SK-N-SH treated with all-trans-retinoic acid at 6 μM for 48 hours (cell line): Measurements from ENCODE around the gene CPNE5.

ENCODE experiments used
- ATAC-seq: fragments of 200-7000 bp; cut with Tn5 transposase; 3 replicates; pipeline ENCODE4 v1.9.1; 2020; ENCODE audit warnings: mild to moderate bottlenecking, moderate library complexity
- ARNTL ChIP-seq: fragments of 450-650 bp; formaldehyde crosslinking; IDR thresholded peaks from 2 replicates; pipeline ENCODE4 v1.5.0; 2020; ENCODE audit warnings: low read depth, mild to moderate bottlenecking, moderate library complexity, borderline replicate concordance
- CSDC2 ChIP-seq: fragments of 250-450 bp; sonication (Bioruptor Pico); IDR thresholded peaks from 2 replicates; pipeline ENCODE4 v1.5.0; 2020; ENCODE audit warnings: mild to moderate bottlenecking, moderate library complexity
- ESRRG ChIP-seq: fragments of 250-450 bp; sonication (Bioruptor Pico); IDR thresholded peaks from 2 replicates; pipeline ENCODE4 v1.6.1; 2021; ENCODE audit warnings: mild to moderate bottlenecking
- GLIS3 ChIP-seq: fragments of 250-450 bp; sonication (Bioruptor Pico); IDR thresholded peaks from 2 replicates; pipeline ENCODE4 v1.5.0; 2020; ENCODE audit warnings: mild to moderate bottlenecking, moderate library complexity
- OSR1 ChIP-seq: fragments of 250-450 bp; sonication (Bioruptor Pico); IDR thresholded peaks from 2 replicates; pipeline ENCODE4 v1.8.0; 2022; ENCODE audit warnings: moderate library complexity, mild to moderate bottlenecking, inconsistent platforms
- PPARA ChIP-seq: fragments of 250-450 bp; sonication (Bioruptor Pico); IDR thresholded peaks from 2 replicates; pipeline ENCODE4 v1.5.0; 2020; ENCODE audit warnings: mild to moderate bottlenecking, borderline replicate concordance
- RARB ChIP-seq: fragments of 250-450 bp; sonication (Bioruptor Pico); IDR thresholded peaks from 2 replicates; pipeline ENCODE4 v1.8.0; 2021; ENCODE audit warnings: mild to moderate bottlenecking, moderate library complexity
- TCF4 ChIP-seq: fragments of 250-450 bp; sonication (Bioruptor Pico); IDR thresholded peaks from 2 replicates; pipeline ENCODE4 v1.8.0; 2021; ENCODE audit warnings: mild to moderate bottlenecking, moderate library complexity, borderline replicate concordance
- TOX ChIP-seq: fragments of 250-450 bp; sonication (Bioruptor Pico); IDR thresholded peaks from 2 replicates; pipeline ENCODE4 v1.8.0; 2021; ENCODE audit warnings: mild to moderate bottlenecking, moderate library complexity, borderline replicate concordance
- TSHZ2 ChIP-seq: fragments of 250-450 bp; sonication (Bioruptor Pico); IDR thresholded peaks from 2 replicates; pipeline ENCODE4 v1.5.0; 2020; ENCODE audit warnings: mild to moderate bottlenecking, moderate library complexity
- ZC3H10 ChIP-seq: fragments of 250-450 bp; sonication (Bioruptor Pico); IDR thresholded peaks from 2 replicates; pipeline ENCODE4 v1.5.1; 2021; ENCODE audit warnings: mild to moderate bottlenecking, moderate library complexity
- ZFP3 ChIP-seq: fragments of 250-450 bp; sonication (Bioruptor Pico); IDR thresholded peaks from 2 replicates; pipeline ENCODE4 v1.5.0; 2020; ENCODE audit warnings: mild to moderate bottlenecking, moderate library complexity
- ZFP30 ChIP-seq: fragments of 450-650 bp; formaldehyde crosslinking; IDR thresholded peaks from 2 replicates; pipeline ENCODE4 v1.5.0; 2022; ENCODE audit warnings: mild to moderate bottlenecking, moderate library complexity
- ZNF565 ChIP-seq: fragments of 450-650 bp; formaldehyde crosslinking; conservative IDR thresholded peaks from 2 replicates; pipeline ENCODE4 v1.5.0; 2020; ENCODE audit warnings: low read depth, mild to moderate bottlenecking, moderate library complexity
- ZNF70 ChIP-seq: fragments of 450-650 bp; formaldehyde crosslinking; IDR thresholded peaks from 2 replicates; pipeline ENCODE4 v1.5.0; 2020; ENCODE audit warnings: mild to moderate bottlenecking, moderate library complexity
- ZNF8 ChIP-seq: fragments of 450-650 bp; formaldehyde crosslinking; IDR thresholded peaks from 2 replicates; pipeline ENCODE4 v1.5.0; 2020; ENCODE audit warnings: mild to moderate bottlenecking, moderate library complexity
- TF ChIP-seq, protein P1 (sequence below): fragments of 250-450 bp; sonication (Bioruptor Pico); IDR thresholded peaks from 2 replicates; pipeline ENCODE4 v1.8.0; 2021; ENCODE audit warnings: low read depth, mild to moderate bottlenecking, moderate library complexity, borderline replicate concordance
- TF ChIP-seq, protein P2 (sequence below): fragments of 250-450 bp; sonication (Bioruptor Pico); IDR thresholded peaks from 2 replicates; pipeline ENCODE4 v1.5.1; 2021; ENCODE audit warnings: mild to moderate bottlenecking, moderate library complexity

CPNE5 gene

DNA sequence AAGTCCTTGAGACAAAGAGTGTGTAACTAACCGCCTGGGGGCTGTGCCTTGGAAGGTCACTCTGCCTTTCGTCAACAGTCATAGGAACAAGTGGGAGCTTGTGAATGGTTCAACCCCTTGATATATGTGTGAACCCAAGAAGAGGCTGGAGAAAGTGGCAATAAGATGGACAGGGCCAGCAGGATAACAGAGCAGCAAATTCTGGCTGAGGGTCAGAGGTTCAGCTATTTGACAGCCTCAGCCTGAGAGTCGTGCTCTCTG is 54.9 kb downstream of the CPNE5 start:
- no peak for ATAC-seq
- TF ChIP-seq GLIS3 (no peak), TOX (CRISPR knock-in tag) (no peak), ZNF565 (CRISPR knock-in tag) (no peak)

- no peak for ATAC-seq
These were observed 55.5 kb downstream of the CPNE5 start for GRCh38 chr6:36783603-36784375.

GRCh38 chr6:36781669-36782068 is 57.6 kb downstream of the CPNE5 start:
- TF ChIP-seq TSHZ2 (CRISPR knock-in tag) (no peak), ZNF8 (no peak)
- ATAC-seq, result no peak

More at GRCh38 chr6:36783603-36784375, 55.5 kb downstream of the CPNE5 start:
- TF ChIP-seq, protein P1, sequence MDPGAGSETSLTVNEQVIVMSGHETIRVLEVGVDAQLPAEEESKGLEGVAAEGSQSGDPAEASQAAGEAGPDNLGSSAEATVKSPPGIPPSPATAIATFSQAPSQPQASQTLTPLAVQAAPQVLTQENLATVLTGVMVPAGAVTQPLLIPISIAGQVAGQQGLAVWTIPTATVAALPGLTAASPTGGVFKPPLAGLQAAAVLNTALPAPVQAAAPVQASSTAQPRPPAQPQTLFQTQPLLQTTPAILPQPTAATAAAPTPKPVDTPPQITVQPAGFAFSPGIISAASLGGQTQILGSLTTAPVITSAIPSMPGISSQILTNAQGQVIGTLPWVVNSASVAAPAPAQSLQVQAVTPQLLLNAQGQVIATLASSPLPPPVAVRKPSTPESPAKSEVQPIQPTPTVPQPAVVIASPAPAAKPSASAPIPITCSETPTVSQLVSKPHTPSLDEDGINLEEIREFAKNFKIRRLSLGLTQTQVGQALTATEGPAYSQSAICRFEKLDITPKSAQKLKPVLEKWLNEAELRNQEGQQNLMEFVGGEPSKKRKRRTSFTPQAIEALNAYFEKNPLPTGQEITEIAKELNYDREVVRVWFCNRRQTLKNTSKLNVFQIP (CRISPR knock-in tag), result no peak
- TF ChIP-seq OSR1 (CRISPR knock-in tag) (no peak), GLIS3 (no peak), ZFP30 (no peak), ZC3H10 (CRISPR knock-in tag) (no peak), CSDC2 (CRISPR knock-in tag) (no peak), ZFP3 (no peak), ZNF8 (no peak), ESRRG (CRISPR knock-in tag) (no peak), PPARA (CRISPR knock-in tag) (no peak), TSHZ2 (CRISPR knock-in tag) (no peak), ARNTL (CRISPR knock-in tag) (no peak), RARB (no peak), ZNF70 (no peak), TCF4 (CRISPR knock-in tag) (no peak)

DNA sequence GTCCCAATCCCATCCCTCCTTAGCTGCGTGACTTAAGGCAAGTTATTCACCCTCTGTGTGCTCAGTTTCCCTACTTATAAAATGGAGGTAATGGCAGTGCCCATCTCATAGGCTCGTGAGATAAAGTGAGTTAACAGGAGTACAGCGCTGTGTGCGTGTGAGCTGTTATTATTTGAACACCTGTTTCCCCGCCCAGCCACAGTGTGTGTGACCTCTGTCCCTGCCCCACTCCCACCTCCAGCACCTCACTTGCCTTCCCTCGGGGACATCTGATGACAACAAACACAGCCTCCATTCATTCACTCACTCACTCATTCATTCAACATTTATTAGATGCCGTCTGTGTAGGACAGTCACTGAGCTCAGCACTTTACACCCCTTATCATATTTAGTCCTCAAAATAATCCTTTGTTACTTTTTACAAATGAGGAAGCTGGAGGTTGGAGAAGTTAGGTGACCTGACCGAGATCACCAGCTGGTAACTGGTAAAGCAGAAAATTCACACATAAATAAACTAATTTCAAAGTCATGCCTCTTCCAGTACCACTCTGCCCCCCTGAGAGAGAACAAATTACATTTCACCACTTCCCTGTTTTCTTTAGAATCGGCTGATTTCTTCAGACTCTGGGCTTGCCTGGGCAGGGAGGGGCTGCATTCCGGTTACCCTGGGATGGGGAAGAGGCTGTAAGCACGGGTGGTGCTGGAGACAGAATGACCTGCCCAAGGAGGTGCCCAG is 58.6 kb downstream of the CPNE5 start:
- TF ChIP-seq ZFP3 (no peak), GLIS3 (no peak), TCF4 (CRISPR knock-in tag) (no peak), OSR1 (CRISPR knock-in tag) (no peak), ZNF8 (no peak), ZC3H10 (CRISPR knock-in tag) (no peak)
- TF ChIP-seq, protein P2, sequence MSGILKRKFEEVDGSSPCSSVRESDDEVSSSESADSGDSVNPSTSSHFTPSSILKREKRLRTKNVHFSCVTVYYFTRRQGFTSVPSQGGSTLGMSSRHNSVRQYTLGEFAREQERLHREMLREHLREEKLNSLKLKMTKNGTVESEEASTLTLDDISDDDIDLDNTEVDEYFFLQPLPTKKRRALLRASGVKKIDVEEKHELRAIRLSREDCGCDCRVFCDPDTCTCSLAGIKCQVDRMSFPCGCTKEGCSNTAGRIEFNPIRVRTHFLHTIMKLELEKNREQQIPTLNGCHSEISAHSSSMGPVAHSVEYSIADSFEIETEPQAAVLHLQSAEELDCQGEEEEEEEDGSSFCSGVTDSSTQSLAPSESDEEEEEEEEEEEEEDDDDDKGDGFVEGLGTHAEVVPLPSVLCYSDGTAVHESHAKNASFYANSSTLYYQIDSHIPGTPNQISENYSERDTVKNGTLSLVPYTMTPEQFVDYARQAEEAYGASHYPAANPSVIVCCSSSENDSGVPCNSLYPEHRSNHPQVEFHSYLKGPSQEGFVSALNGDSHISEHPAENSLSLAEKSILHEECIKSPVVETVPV (CRISPR knock-in tag), result no peak
- ATAC-seq, result no peak
